ENCODE data around the gene ANKH.

ANKH gene

DNA sequence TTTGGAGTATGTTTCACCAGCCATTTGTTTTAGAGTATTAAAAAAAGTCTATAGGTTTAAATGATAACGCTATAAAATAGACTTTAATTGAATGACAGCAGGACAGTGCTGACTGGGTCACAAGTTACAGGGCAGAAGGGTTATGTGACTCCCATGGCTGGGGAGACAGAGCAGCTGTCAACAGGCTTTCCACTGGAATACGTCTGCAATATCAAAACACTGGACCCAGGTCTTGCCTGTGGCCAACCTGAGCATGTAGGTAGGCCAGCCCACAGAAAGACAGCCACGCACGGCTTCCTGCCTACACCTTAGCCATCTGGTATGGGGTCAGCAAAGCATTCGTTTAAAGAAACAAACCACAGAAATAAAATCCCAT is 126.4 kb downstream of the ANKH start:
- peak overlapping the region; percentile 84 for H3K27ac ChIP-seq (ENCODE audit: low read depth, low read length)
- no peaks in the 10 kb centered on the region for H3K27me3 ChIP-seq (ENCODE audit: control insufficient read depth, low read length)
- peaks cover 51% of the 10 kb centered on the region for H3K4me1 ChIP-seq (ENCODE audit: control insufficient read depth, low read length)
- H3K79me2 ChIP-seq (ENCODE audit: control insufficient read depth, low read length): no peaks in the 10 kb centered on the region
- H3K9me3 ChIP-seq (ENCODE audit: control insufficient read depth, insufficient read depth, low read length): no peaks in the 10 kb centered on the region
- no peaks in the 10 kb centered on the region for H3K9me2 ChIP-seq (replicated peaks; ENCODE audit: control insufficient read depth, low read length)
- peaks cover 6% of the 10 kb centered on the region; the same call in 1 of the 2 replicates for H3F3A ChIP-seq (ENCODE audit: control insufficient read depth, insufficient read depth)
- H3K36me3 ChIP-seq (ENCODE audit: control insufficient read depth, low read length): peaks cover 65% of the 10 kb centered on the region
- no peaks in the 10 kb centered on the region for H4K20me1 ChIP-seq (ENCODE audit: control insufficient read depth, insufficient read depth, low read depth, low read length)
- no peak for TF ChIP-seq EZH2phosphoT487 (IDR thresholded peaks at IDR 0.05; ENCODE audit: borderline replicate concordance, low read length)
- TF ChIP-seq CTCF (IDR thresholded peaks at IDR 0.05; ENCODE audit: low read depth, low read length, poor library complexity, severe bottlenecking): no peak
- peak overlapping the region; percentile 64 for H3K4me2 ChIP-seq (ENCODE audit: low read length)
- peak overlapping the region; percentile 54 for H3K4me3 ChIP-seq (ENCODE audit: low read length)

GRCh38 chr5:14744296-14745187 is 127.0 kb downstream of the ANKH start:
- peak overlapping the region; percentile 64 for H3K4me2 ChIP-seq (ENCODE audit: low read length)
- peak overlapping the region; percentile 84 for H3K27ac ChIP-seq (ENCODE audit: low read depth, low read length)
- H3K4me1 ChIP-seq (ENCODE audit: control insufficient read depth, low read length): peaks cover 51% of the 10 kb centered on the region

DNA sequence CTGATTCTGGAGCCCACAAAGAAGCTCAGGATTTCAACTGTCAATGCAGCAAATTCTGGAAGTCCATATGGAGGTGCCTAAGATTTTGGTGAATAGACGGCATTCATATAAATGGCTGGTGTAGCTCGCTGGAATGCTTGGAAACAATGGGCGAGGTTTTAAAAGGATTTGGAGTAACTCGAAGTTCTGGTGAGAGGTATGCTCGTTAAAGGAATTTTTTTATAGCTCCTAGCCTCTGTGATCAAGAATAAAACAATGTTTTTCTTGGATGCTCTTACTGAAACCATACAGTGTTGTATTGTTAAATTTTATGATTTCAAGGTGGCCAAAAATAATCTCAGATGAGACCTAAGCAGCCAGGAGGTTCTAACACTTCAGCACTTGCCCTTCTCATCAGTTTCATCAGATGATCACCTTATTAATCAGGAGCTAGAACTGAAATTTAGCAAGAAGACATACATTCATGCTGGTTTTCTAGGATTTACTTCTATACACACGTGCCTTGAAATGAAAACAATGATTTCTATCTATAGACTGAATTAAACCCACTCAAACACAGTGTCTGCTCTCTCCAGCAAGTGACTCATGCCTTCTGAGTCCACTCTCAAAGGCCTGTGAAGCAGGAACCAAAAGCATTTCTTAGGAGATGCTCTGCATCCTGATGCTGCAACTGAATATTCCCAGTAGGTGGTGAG is 127.8 kb downstream of the ANKH start:
- H3K36me3 ChIP-seq (ENCODE audit: control insufficient read depth, low read length): peaks cover 64% of the 10 kb centered on the region
- no peaks in the 10 kb centered on the region for H3K9me3 ChIP-seq (ENCODE audit: control insufficient read depth, insufficient read depth, low read length)
- H3K9me2 ChIP-seq (replicated peaks; ENCODE audit: control insufficient read depth, low read length): no peaks in the 10 kb centered on the region
- TF ChIP-seq EZH2phosphoT487 (IDR thresholded peaks at IDR 0.05; ENCODE audit: borderline replicate concordance, low read length) (no peak), CTCF (IDR thresholded peaks at IDR 0.05; ENCODE audit: low read depth, low read length, poor library complexity, severe bottlenecking) (no peak)
- H3K4me2 ChIP-seq (ENCODE audit: low read length): peak overlapping the region; percentile 64
- peaks cover 51% of the 10 kb centered on the region for H3K4me1 ChIP-seq (ENCODE audit: control insufficient read depth, low read length)
- peaks cover 6% of the 10 kb centered on the region; the same call in 1 of the 2 replicates for H3F3A ChIP-seq (ENCODE audit: control insufficient read depth, insufficient read depth)
- peak overlapping the region; percentile 84 for H3K27ac ChIP-seq (ENCODE audit: low read depth, low read length)
- no peaks in the 10 kb centered on the region for H3K79me2 ChIP-seq (ENCODE audit: control insufficient read depth, low read length)
- no peak overlapping the region for H3K4me3 ChIP-seq (ENCODE audit: low read length)
- H3K27me3 ChIP-seq (ENCODE audit: control insufficient read depth, low read length): no peaks in the 10 kb centered on the region
- no peaks in the 10 kb centered on the region for H4K20me1 ChIP-seq (ENCODE audit: control insufficient read depth, insufficient read depth, low read depth, low read length)

More at GRCh38 chr5:14744296-14745187, 127.0 kb downstream of the ANKH start:
- H3K79me2 ChIP-seq (ENCODE audit: control insufficient read depth, low read length): no peaks in the 10 kb centered on the region
- TF ChIP-seq EZH2phosphoT487 (IDR thresholded peaks at IDR 0.05; ENCODE audit: borderline replicate concordance, low read length): no peak
- TF ChIP-seq CTCF (IDR thresholded peaks at IDR 0.05; ENCODE audit: low read depth, low read length, poor library complexity, severe bottlenecking): no peak
- H3F3A ChIP-seq (ENCODE audit: control insufficient read depth, insufficient read depth): peaks cover 6% of the 10 kb centered on the region; the same call in 1 of the 2 replicates
- peak overlapping the region; percentile 54 for H3K4me3 ChIP-seq (ENCODE audit: low read length)
- no peaks in the 10 kb centered on the region for H3K27me3 ChIP-seq (ENCODE audit: control insufficient read depth, low read length)
- H4K20me1 ChIP-seq (ENCODE audit: control insufficient read depth, insufficient read depth, low read depth, low read length): no peaks in the 10 kb centered on the region
- H3K9me2 ChIP-seq (replicated peaks; ENCODE audit: control insufficient read depth, low read length): no peaks in the 10 kb centered on the region
- peaks cover 63% of the 10 kb centered on the region for H3K36me3 ChIP-seq (ENCODE audit: control insufficient read depth, low read length)
- no peaks in the 10 kb centered on the region for H3K9me3 ChIP-seq (ENCODE audit: control insufficient read depth, insufficient read depth, low read length)

Measured in DOHH2 (cell line).